ENCODE results near the gene FGR.

The FGR gene

GRCh38 chr1:27671964-27672749 lies 37.2 kb upstream of the FGR start, which contains the start of gene IFI6:
IFI6 (minus strand) TSS chr1:27672192; CDS start chr1:27669314, 2,878 bp downstream.
- Histone ChIP-seq H3K9ac (ENCODE audit: low read length) (no peak within 1 kb of the TSS), H4K20me1 (ENCODE audit: low read depth, low read length) (no peaks in the 10 kb centered on the region), H3K9me3 (ENCODE audit: insufficient read depth, low read length) (no peaks in the 10 kb centered on the region), H3K27me3 (ENCODE audit: low read length) (no peaks in the 10 kb centered on the region), H3K4me3 (ENCODE audit: insufficient read depth, low read length, poor library complexity, severe bottlenecking) (no peak within 1 kb of the TSS), H3K27ac (ENCODE audit: low read depth, low read length) (no peak within 1 kb of the TSS), H3F3A (ENCODE audit: insufficient read depth) (no peaks in the 10 kb centered on the region), H3K36me3 (ENCODE audit: low read length) (no peaks in the 10 kb centered on the region), H3K79me2 (ENCODE audit: insufficient read depth, low read length) (no peaks in the 10 kb centered on the region), H3K9me2 (replicated peaks; ENCODE audit: insufficient read depth, low read length) (no peaks in the 10 kb centered on the region), H2AFZ (ENCODE audit: low read depth, low read length, severe bottlenecking) (peak within 1 kb of the TSS; percentile 76), H3K4me2 (ENCODE audit: low read depth, low read length, poor library complexity, severe bottlenecking) (peak within 1 kb of the TSS; percentile 47)
- no peak for TF ChIP-seq EZH2phosphoT487 (conservative IDR thresholded peaks at IDR 0.05; ENCODE audit: low read length)

- H4K20me1 ChIP-seq (ENCODE audit: low read depth, low read length) = no peaks in the 10 kb centered on the region
- no peaks in the 10 kb centered on the region for H3K27me3 ChIP-seq (ENCODE audit: low read length)
- no peaks in the 10 kb centered on the region for H3K79me2 ChIP-seq (ENCODE audit: insufficient read depth, low read length)
- no peak overlapping the region for H3K4me3 ChIP-seq (ENCODE audit: insufficient read depth, low read length, poor library complexity, severe bottlenecking)
- no peaks in the 10 kb centered on the region for H3K36me3 ChIP-seq (ENCODE audit: low read length)
- no peaks in the 10 kb centered on the region for H3K9me2 ChIP-seq (replicated peaks; ENCODE audit: insufficient read depth, low read length)
- no peak overlapping the region for H3K9ac ChIP-seq (ENCODE audit: low read length)
- no peaks in the 10 kb centered on the region for H3K9me3 ChIP-seq (ENCODE audit: insufficient read depth, low read length)
- TF ChIP-seq, protein P1, sequence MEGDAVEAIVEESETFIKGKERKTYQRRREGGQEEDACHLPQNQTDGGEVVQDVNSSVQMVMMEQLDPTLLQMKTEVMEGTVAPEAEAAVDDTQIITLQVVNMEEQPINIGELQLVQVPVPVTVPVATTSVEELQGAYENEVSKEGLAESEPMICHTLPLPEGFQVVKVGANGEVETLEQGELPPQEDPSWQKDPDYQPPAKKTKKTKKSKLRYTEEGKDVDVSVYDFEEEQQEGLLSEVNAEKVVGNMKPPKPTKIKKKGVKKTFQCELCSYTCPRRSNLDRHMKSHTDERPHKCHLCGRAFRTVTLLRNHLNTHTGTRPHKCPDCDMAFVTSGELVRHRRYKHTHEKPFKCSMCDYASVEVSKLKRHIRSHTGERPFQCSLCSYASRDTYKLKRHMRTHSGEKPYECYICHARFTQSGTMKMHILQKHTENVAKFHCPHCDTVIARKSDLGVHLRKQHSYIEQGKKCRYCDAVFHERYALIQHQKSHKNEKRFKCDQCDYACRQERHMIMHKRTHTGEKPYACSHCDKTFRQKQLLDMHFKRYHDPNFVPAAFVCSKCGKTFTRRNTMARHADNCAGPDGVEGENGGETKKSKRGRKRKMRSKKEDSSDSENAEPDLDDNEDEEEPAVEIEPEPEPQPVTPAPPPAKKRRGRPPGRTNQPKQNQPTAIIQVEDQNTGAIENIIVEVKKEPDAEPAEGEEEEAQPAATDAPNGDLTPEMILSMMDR (IDR thresholded peaks at IDR 0.05; ENCODE audit: insufficient read depth, low read length, poor library complexity, severe bottlenecking) = no peak
- no peak for TF ChIP-seq EZH2phosphoT487 (conservative IDR thresholded peaks at IDR 0.05; ENCODE audit: low read length)
- no peaks in the 10 kb centered on the region for H3F3A ChIP-seq (ENCODE audit: insufficient read depth)
- H3K4me2 ChIP-seq (ENCODE audit: low read depth, low read length, poor library complexity, severe bottlenecking) = no peak overlapping the region
- no peak overlapping the region for H3K27ac ChIP-seq (ENCODE audit: low read depth, low read length)
- H2AFZ ChIP-seq (ENCODE audit: low read depth, low read length, severe bottlenecking) = no peak overlapping the region
Measured at GRCh38 chr1:27669876-27670275, 34.9 kb upstream of the FGR start.

- H2AFZ ChIP-seq (ENCODE audit: low read depth, low read length, severe bottlenecking) = no peak overlapping the region
- no peaks in the 10 kb centered on the region for H4K20me1 ChIP-seq (ENCODE audit: low read depth, low read length)
- H3K27ac ChIP-seq (ENCODE audit: low read depth, low read length) = no peak overlapping the region
- no peak overlapping the region for H3K9ac ChIP-seq (ENCODE audit: low read length)
- TF ChIP-seq EZH2phosphoT487 (conservative IDR thresholded peaks at IDR 0.05; ENCODE audit: low read length) = no peak
- TF ChIP-seq, protein P1 (IDR thresholded peaks at IDR 0.05; ENCODE audit: insufficient read depth, low read length, poor library complexity, severe bottlenecking) = peak; percentile 64
- no peaks in the 10 kb centered on the region for H3F3A ChIP-seq (ENCODE audit: insufficient read depth)
- no peaks in the 10 kb centered on the region for H3K36me3 ChIP-seq (ENCODE audit: low read length)
- no peaks in the 10 kb centered on the region for H3K79me2 ChIP-seq (ENCODE audit: insufficient read depth, low read length)
- H3K4me3 ChIP-seq (ENCODE audit: insufficient read depth, low read length, poor library complexity, severe bottlenecking) = no peak overlapping the region
- no peaks in the 10 kb centered on the region for H3K27me3 ChIP-seq (ENCODE audit: low read length)
- H3K4me2 ChIP-seq (ENCODE audit: low read depth, low read length, poor library complexity, severe bottlenecking) = no peak overlapping the region
- no peaks in the 10 kb centered on the region for H3K9me2 ChIP-seq (replicated peaks; ENCODE audit: insufficient read depth, low read length)
- H3K9me3 ChIP-seq (ENCODE audit: insufficient read depth, low read length) = no peaks in the 10 kb centered on the region
Measured at GRCh38 chr1:27668808-27669723, 34.1 kb upstream of the FGR start.

All from SU-DHL-6 (cell line).